ENCODE results near the gene PRPF4. TPM values are rescaled to one million over a fixed set of nuclear protein-coding genes. Genes with fewer than 3 reads are reported as not detected.

Gene PRPF4
- total RNA-seq, 1 donor from 2014 or later = 29.4 TPM

- no peaks in the 10 kb centered on the region for H3K36me3 Mint-ChIP-seq
- TF ChIP-seq CTCF (IDR thresholded peaks at IDR 0.05; ENCODE audit: unreplicated experiment) = no peak
- H3K27me3 Mint-ChIP-seq (ENCODE audit: low read depth) = no peaks in the 10 kb centered on the region
- peaks cover 30% of the 10 kb centered on the region for H3K4me1 Mint-ChIP-seq
- no peak for DNase-seq (ENCODE audit: low spot score in 2 of 2, unreplicated experiment in 2 of 2)
- H3K27ac Mint-ChIP-seq = peak overlapping the region; percentile 84
- H3K9me3 Mint-ChIP-seq = no peaks in the 10 kb centered on the region
- H3K4me3 Mint-ChIP-seq = peak overlapping the region; percentile 79
Observed at GRCh38 chr9:113341712-113342410, 66.4 kb downstream of the PRPF4 start.

Other genes starting within 250 kb of the PRPF4 start
- 8.2 to 9.3 TPM (median 8.9 TPM) in 3 replicates for gene ZFP37, start 218.9 kb upstream of the PRPF4 start, total RNA-seq
- 7.2 to 8.5 TPM (median 7.8 TPM) in 3 replicates for gene SLC31A2, start 124.7 kb upstream of the PRPF4 start, total RNA-seq
- gene FKBP15, start 54.4 kb upstream of the PRPF4 start, total RNA-seq = 28.2 to 30.0 TPM (median 28.4 TPM) in 3 replicates
- gene SLC31A1, start 54.1 kb upstream of the PRPF4 start, total RNA-seq = 22.3 to 23.8 TPM (median 22.6 TPM) in 3 replicates
- 25.3 to 27.7 TPM (median 27.0 TPM) in 3 replicates for gene CDC26, start 86 bp upstream of the PRPF4 start, total RNA-seq
- 0.16 to 0.53 TPM (median 0.29 TPM) in 3 replicates for gene RNF183, start 27.7 kb downstream of the PRPF4 start, total RNA-seq
- gene WDR31, start 64.6 kb downstream of the PRPF4 start, total RNA-seq = 4.1 to 4.5 TPM (median 4.2 TPM) in 3 replicates
- 3.4 to 4.3 TPM (median 4.3 TPM) in 3 replicates for gene BSPRY, start 73.9 kb downstream of the PRPF4 start, total RNA-seq
- 26.9 to 30.8 TPM (median 27.7 TPM) in 3 replicates for gene HDHD3, start 101.3 kb downstream of the PRPF4 start, total RNA-seq
- gene ALAD, start 125.6 kb downstream of the PRPF4 start, total RNA-seq = 42.9 to 45.6 TPM (median 44.2 TPM) in 3 replicates
- gene POLE3, start 135.0 kb downstream of the PRPF4 start, total RNA-seq = 44.8 to 50.2 TPM (median 49.5 TPM) in 3 replicates
- 0.64 to 0.95 TPM (median 0.72 TPM) in 3 replicates for gene C9orf43, start 135.1 kb downstream of the PRPF4 start, total RNA-seq
- gene RGS3, start 188.1 kb downstream of the PRPF4 start, total RNA-seq = 24.9 to 26.6 TPM (median 26.3 TPM) in 3 replicates